H1 (cell line): ENCODE measurements around the gene ACSL4. TPM values are rescaled to one million over a fixed set of nuclear protein-coding genes. Genes with fewer than 3 reads are reported as not detected.

Experiments used
- CTCF ChIA-PET: fragments of 300-600 bp; sonication (Branson Sonifier 250); formaldehyde crosslinking; loops from one replicate; lab custom pipeline; 2021; ENCODE audit not compliant: partially characterized antibody; lab: Charles Lee
- POLR2A ChIA-PET: fragments of 300-600 bp; sonication (Branson Sonifier 250); formaldehyde crosslinking; loops from one replicate; lab custom pipeline; 2021; ENCODE audit warnings: inconsistent platforms; ENCODE audit not compliant: partially characterized antibody; lab: Charles Lee
- DNase-seq, 2 experiments: peaks; one replicate each; pipeline versions ENCODE4 v3.0.0 to v3.0.0-alpha.2; 2010 to 2022; ENCODE audit warnings: low spot score in 2 of 2, low read depth in 1 of 2, mixed read lengths in 1 of 2
- FAIRE-seq: peaks from 2 replicates; lab custom pipeline; 2011; peaks lifted over from hg19 to GRCh38; lab: Jason Lieb, UNC
- H2AFZ ChIP-seq: 2 replicates; pipeline ENCODE4 v1.8.1; 2012; ENCODE audit warnings: low read length, inconsistent platforms
- H2AK5ac ChIP-seq: 2 replicates; pipeline ENCODE4 v1.6.1; 2013; ENCODE audit warnings: low read depth, low read length
- H2BK120ac ChIP-seq: replicated peaks from 2 replicates; pipeline ENCODE3; 2013; ENCODE audit warnings: low read depth, low read length, inconsistent platforms
- H2BK12ac ChIP-seq: 2 replicates; pipeline ENCODE4 v1.6.1; 2013; ENCODE audit warnings: low read depth, low read length
- H2BK15ac ChIP-seq: 2 replicates; pipeline ENCODE4 v1.6.1; 2013; ENCODE audit warnings: low read length
- H2BK20ac ChIP-seq: 2 replicates; pipeline ENCODE4 v1.6.1; 2013; ENCODE audit warnings: low read length
- H2BK5ac ChIP-seq: 2 replicates; pipeline ENCODE4 v1.6.1; 2013; ENCODE audit warnings: low read depth, low read length
- H3K14ac ChIP-seq: 2 replicates; pipeline ENCODE4 v1.6.1; 2013; ENCODE audit warnings: inconsistent platforms; ENCODE audit not compliant: insufficient read length
- H3K18ac ChIP-seq: 2 replicates; pipeline ENCODE4 v1.6.1; 2013; ENCODE audit warnings: low read length; ENCODE audit errors: extremely low read depth
- H3K23ac ChIP-seq: 2 replicates; pipeline ENCODE4 v1.6.1; 2013; ENCODE audit warnings: inconsistent platforms; ENCODE audit not compliant: insufficient read length
- H3K23me2 ChIP-seq: 2 replicates; pipeline ENCODE4 v1.6.1; 2013; ENCODE audit warnings: low read depth, low read length
- H3K27ac ChIP-seq: 2 replicates; pipeline ENCODE4 v1.6.1; 2011; ENCODE audit warnings: low read depth, low read length, inconsistent platforms
- H3K27me3 ChIP-seq, 4 experiments: replicated peaks in 1 of 4; 1 replicate in 1 of 4; 2 replicates in 3 of 4; pipeline versions ENCODE4 v1.6.1 to v1.8.1; 2011 to 2013; ENCODE audit warnings: low read length in 3 of 4, mild to moderate bottlenecking in 3 of 4, inconsistent platforms in 2 of 4, mixed read lengths in 2 of 4, moderate library complexity in 1 of 4; ENCODE audit not compliant: control insufficient read depth in 3 of 4, insufficient read depth in 3 of 4; ENCODE audit errors: extremely low read depth in 1 of 4
- H3K36me3 ChIP-seq, 4 experiments: 2 replicates each; pipeline versions ENCODE4 v1.6.1 to v1.8.1; 2011 to 2013; ENCODE audit warnings: mild to moderate bottlenecking in 4 of 4, low read length in 3 of 4, moderate library complexity in 2 of 4, control low read depth in 1 of 4, inconsistent platforms in 1 of 4; ENCODE audit not compliant: insufficient read depth in 4 of 4, control insufficient read depth in 2 of 4
- H3K4ac ChIP-seq: replicated peaks from 2 replicates; pipeline ENCODE3; 2013; ENCODE audit warnings: low read length, low read depth, mixed read lengths, inconsistent platforms; ENCODE audit not compliant: insufficient read length
- H3K4me1 ChIP-seq, 4 experiments: replicated peaks in 1 of 4; 1 replicate in 1 of 4; 2 replicates in 3 of 4; pipeline versions ENCODE4 v1.6.1 to v1.8.1; 2011 to 2013; ENCODE audit warnings: low read length in 3 of 4, inconsistent platforms in 2 of 4, mixed read lengths in 1 of 4; ENCODE audit not compliant: insufficient read depth in 4 of 4, control insufficient read depth in 3 of 4
- H3K4me2 ChIP-seq, 2 experiments: 2 replicates each; pipeline versions ENCODE4 v1.6.1 to v1.8.1; 2011 to 2013; ENCODE audit warnings: low read depth in 2 of 2, low read length in 2 of 2, control low read depth in 1 of 2, inconsistent platforms in 1 of 2, mild to moderate bottlenecking in 1 of 2; ENCODE audit not compliant: insufficient read depth in 1 of 2
- H3K4me3 ChIP-seq, 4 experiments: fragments of 200-600, 300-600 bp in 1 of 4; sonication (generic), shearing (Covaris generic), sonication (Bioruptor Twin) in 1 of 4; 2 replicates each; pipeline versions ENCODE4 v1.5.1 to v1.8.1; 2011 to 2016; ENCODE audit warnings: low read length in 4 of 4, low read depth in 3 of 4, control low read depth in 2 of 4, inconsistent platforms in 2 of 4, mild to moderate bottlenecking in 2 of 4, mixed read lengths in 1 of 4, moderate library complexity in 1 of 4; ENCODE audit not compliant: insufficient read depth in 2 of 4; ENCODE audit errors: extremely low read depth in 1 of 4
- H3K56ac ChIP-seq: replicated peaks from 2 replicates; pipeline ENCODE3; 2013; ENCODE audit warnings: low read depth, mild to moderate bottlenecking, mixed read lengths, low read length, inconsistent platforms; ENCODE audit not compliant: insufficient read length
- H3K79me1 ChIP-seq: 2 replicates; pipeline ENCODE4 v1.6.1; 2013; ENCODE audit warnings: low read depth, low read length, control low read depth
- H3K79me2 ChIP-seq, 2 experiments: 2 replicates each; pipeline versions ENCODE4 v1.6.1 to v1.8.1; 2012 to 2013; ENCODE audit warnings: low read length in 2 of 2, mild to moderate bottlenecking in 2 of 2, inconsistent platforms in 1 of 2; ENCODE audit not compliant: insufficient read depth in 2 of 2, control insufficient read depth in 1 of 2
- H3K9ac ChIP-seq, 4 experiments: replicated peaks in 1 of 4; 1 replicate in 1 of 4; 2 replicates in 3 of 4; pipeline versions ENCODE4 v1.6.1 to v1.8.1; 2011 to 2013; ENCODE audit warnings: low read depth in 3 of 4, low read length in 3 of 4, control low read depth in 2 of 4, mild to moderate bottlenecking in 2 of 4, moderate library complexity in 2 of 4, inconsistent platforms in 1 of 4; ENCODE audit errors: extremely low read depth in 1 of 4
- H3K9me3 ChIP-seq, 2 experiments: 2 replicates each; pipeline versions ENCODE4 v1.6.1 to v1.8.1; 2012 to 2013; ENCODE audit warnings: mild to moderate bottlenecking in 2 of 2, moderate library complexity in 2 of 2, control low read depth in 1 of 2, inconsistent platforms in 1 of 2, low read depth in 1 of 2, low read length in 1 of 2, mixed read lengths in 1 of 2; ENCODE audit not compliant: insufficient read depth in 2 of 2
- H4K20me1 ChIP-seq, 2 experiments: replicated peaks in 1 of 2; 2 replicates each; pipeline versions ENCODE3 to v1.8.1; 2011 to 2013; ENCODE audit warnings: inconsistent platforms in 2 of 2, low read length in 2 of 2, mild to moderate bottlenecking in 1 of 2; ENCODE audit not compliant: insufficient read depth in 2 of 2, control insufficient read depth in 1 of 2
- H4K5ac ChIP-seq: 2 replicates; pipeline ENCODE4 v1.6.1; 2013; ENCODE audit warnings: low read length, low read depth, mixed read lengths, inconsistent platforms; ENCODE audit not compliant: insufficient read length
- H4K8ac ChIP-seq: 2 replicates; pipeline ENCODE4 v1.8.0; 2013; ENCODE audit warnings: mild to moderate bottlenecking, moderate library complexity, low read length, inconsistent platforms; ENCODE audit not compliant: insufficient read depth; ENCODE audit errors: extremely low read depth
- H4K91ac ChIP-seq: replicated peaks from 2 replicates; pipeline ENCODE3; 2013; ENCODE audit warnings: low read length, mixed read lengths, inconsistent platforms; ENCODE audit not compliant: insufficient read length
- ASH2L ChIP-seq: fragments of 200-600, 300-600 bp; sonication (generic); IDR thresholded peaks from one replicate; pipeline ENCODE4 v1.7.1; 2017; ENCODE audit warnings: low read length
- BCL11A ChIP-seq, 2 experiments: IDR thresholded peaks; one replicate each; pipeline ENCODE4 v1.6.1; 2011; ENCODE audit warnings: low read depth in 2 of 2, low read length in 2 of 2, mild to moderate bottlenecking in 2 of 2
- CREB1 ChIP-seq: IDR thresholded peaks from 2 replicates; pipeline ENCODE4 v1.6.1; 2012; ENCODE audit warnings: inconsistent platforms
- E2F6 ChIP-seq: IDR thresholded peaks from 2 replicates; pipeline ENCODE4 v1.6.1; 2012; ENCODE audit warnings: inconsistent platforms
- GTF2F1 ChIP-seq: IDR thresholded peaks from 2 replicates; pipeline ENCODE4 v1.6.1; 2012; ENCODE audit warnings: low read depth, low read length, improper control_type of control experiment, borderline replicate concordance
- KDM5A ChIP-seq: fragments of 200-600 bp; IDR thresholded peaks from 2 replicates; pipeline ENCODE4 v1.7.1; 2012; ENCODE audit warnings: mild to moderate bottlenecking, low read length, inconsistent platforms, mixed read lengths
- NRF1 ChIP-seq: IDR thresholded peaks from 2 replicates; pipeline ENCODE4 v1.6.1; 2011; ENCODE audit warnings: mild to moderate bottlenecking, low read depth, low read length, improper control_type of control experiment
- PHF8 ChIP-seq: fragments of 200-600 bp; sonication (generic); conservative IDR thresholded peaks from 2 replicates; pipeline ENCODE4 v1.7.1; 2012; ENCODE audit warnings: low read depth, mild to moderate bottlenecking, inconsistent platforms, low read length, moderate library complexity
- POLR2A ChIP-seq, 2 experiments: IDR thresholded peaks; 1 replicate in 1 of 2; 2 replicates in 1 of 2; pipeline ENCODE4 v1.6.1; 2011; ENCODE audit warnings: low read depth in 2 of 2, low read length in 2 of 2, mild to moderate bottlenecking in 2 of 2; ENCODE audit errors: control extremely low read depth in 1 of 2
- POU5F1 ChIP-seq: IDR thresholded peaks from 2 replicates; pipeline ENCODE4 v1.6.1; 2011; ENCODE audit warnings: low read depth, mild to moderate bottlenecking, low read length, moderate library complexity
- RNF2 ChIP-seq: fragments of 200-900, 300-1000 bp; sonication (generic); IDR thresholded peaks from 2 replicates; pipeline ENCODE4 v1.7.1; 2016; ENCODE audit warnings: borderline replicate concordance, low read depth, mild to moderate bottlenecking, antibody characterized with exemption, low read length; ENCODE audit not compliant: poor library complexity, severe bottlenecking; ENCODE audit errors: missing control alignments
- RXRA ChIP-seq: IDR thresholded peaks from 2 replicates; pipeline ENCODE4 v1.6.1; 2011; ENCODE audit warnings: low read depth, mild to moderate bottlenecking, low read length, moderate library complexity; ENCODE audit not compliant: insufficient read depth
- SIN3A ChIP-seq, 2 experiments: IDR thresholded peaks in 1 of 2; conservative IDR thresholded peaks in 1 of 2; 2 replicates each; pipeline ENCODE4 v1.6.1; 2011 to 2012; ENCODE audit warnings: low read length in 2 of 2, improper control_type of control experiment in 1 of 2, low read depth in 1 of 2, mild to moderate bottlenecking in 1 of 2
- SIRT6 ChIP-seq: IDR thresholded peaks from one replicate; pipeline ENCODE4 v1.7.1; 2012; ENCODE audit warnings: low read length, inconsistent platforms
- SIX5 ChIP-seq: IDR thresholded peaks from 2 replicates; pipeline ENCODE4 v1.6.1; 2011; ENCODE audit warnings: mild to moderate bottlenecking, low read depth, low read length
- WGBS, 2 experiments: shearing (Covaris generic) in 1 of 2; methylation state at CpG; one replicate each; pipeline versions ENCODE4 v1.1.6 to v1.1.7; 2013 to 2015; ENCODE audit warnings: low lambda C conversion rate in 2 of 2, mixed read lengths in 2 of 2, inconsistent platforms in 1 of 2, low coverage in 1 of 2, missing lambda C conversion rate in 1 of 2; ENCODE audit not compliant: insufficient replicate concordance in 2 of 2, insufficient coverage in 1 of 2, insufficient read length in 1 of 2; ENCODE audit errors: extremely low coverage in 1 of 2, missing lambda C conversion rate in 1 of 2; 5-methylcytosine and 5-hydroxymethylcytosine counted together
- polyA plus RNA-seq, 7 experiments: library from polyadenylated mRNA; depleted of rRNA in 3 of 7; stranded (reverse) in 5 of 7; unstranded in 2 of 7; fragments of >200 nt in 5 of 7; fragments of 200-250 nt in 2 of 7; gene quantifications; 1 replicate in 5 of 7; 2 replicates in 1 of 7; 4 replicates in 1 of 7; pipeline versions ENCODE4 v1.2.1 to v1.2.3, GENCODE V29; 2011 to 2013; ENCODE audit warnings: missing spikeins in 2 of 7, mixed read lengths in 2 of 7
- total RNA-seq: library from RNA; stranded (reverse); fragmentation: NEBNext Ultra II Directional; extraction: Animal tissue kit (Norgen Biotek cat#: 25700); gene quantifications from 2 replicates; pipeline ENCODE4 v1.2.1, GENCODE V29; 2021

Gene ACSL4
- total and polyA plus RNA-seq, 2 of the 8 experiments (the other 6 are each of a cell fraction or from before 2014, with no cell fraction given): 11.3 to 47.0 TPM

GRCh38 chrX:109776432-109776831 is 43.4 kb upstream of the ACSL4 start:
- DNase-seq (no peak), FAIRE-seq (no peak)
- no peaks in the 10 kb centered on the region for H3K9me3 ChIP-seq
- no peaks in the 10 kb centered on the region for H3K36me3 ChIP-seq
- H4K8ac ChIP-seq: no peak overlapping the region
- H3K23me2 ChIP-seq: no peaks in the 10 kb centered on the region
- H3K14ac ChIP-seq: no peak overlapping the region
- H2BK20ac ChIP-seq: no peak overlapping the region
- TF ChIP-seq CREB1 (no peak), RNF2 (no peak), ASH2L (no peak), GTF2F1 (no peak), RXRA (no peak), PHF8 (no peak), BCL11A (IDR thresholded peaks at IDR 0.05; ENCODE audit: low read depth in 2 of 2, low read length in 2 of 2) (no peak), POLR2A (IDR thresholded peaks at IDR 0.05; ENCODE audit: control extremely low read depth in 1 of 2, low read depth in 2 of 2, low read length in 2 of 2) (no peak), SIN3A (conservative IDR thresholded peaks at IDR 0.05 in 1 of 2, IDR thresholded peaks at IDR 0.05 in 1 of 2; ENCODE audit: low read depth in 1 of 2, low read length in 2 of 2) (no peak), NRF1 (no peak), E2F6 (no peak), SIX5 (no peak), KDM5A (no peak), POU5F1 (no peak), SIRT6 (no peak)
- H3K4me3 ChIP-seq: no peak overlapping the region
- no peak overlapping the region for H3K23ac ChIP-seq
- no peaks in the 10 kb centered on the region for H3K79me2 ChIP-seq
- no peak overlapping the region for H3K4me2 ChIP-seq
- H3K27ac ChIP-seq: no peak overlapping the region
- no peak overlapping the region for H3K4ac ChIP-seq
- H3K18ac ChIP-seq: no peak overlapping the region
- H4K5ac ChIP-seq: no peak overlapping the region
- WGBS, 2 experiments: 97% methylated on average over 3 of the region's 3 CpGs; no CpG with 5 or more reads in 1 of the 2 experiments
- H3K4me1 ChIP-seq: no peaks in the 10 kb centered on the region
- H4K91ac ChIP-seq: no peak overlapping the region
- H3K27me3 ChIP-seq: no peaks in the 10 kb centered on the region
- no peak overlapping the region for H2BK15ac ChIP-seq
- ChIA-PET POLR2A (no interaction called here), CTCF (no interaction called here)
- no peak overlapping the region for H2BK5ac ChIP-seq
- H4K20me1 ChIP-seq: no peaks in the 10 kb centered on the region
- no peak overlapping the region for H3K56ac ChIP-seq
- no peak overlapping the region for H2AFZ ChIP-seq
- no peak overlapping the region for H2BK12ac ChIP-seq
- no peak overlapping the region for H2AK5ac ChIP-seq
- H3K9ac ChIP-seq: no peak overlapping the region
- no peaks in the 10 kb centered on the region for H3K79me1 ChIP-seq
- no peak overlapping the region for H2BK120ac ChIP-seq
